Stomach (tissue), 4 donors: ENCODE measurements around the gene THOP1.

Source experiments
- CTCF ChIP-seq, 7 experiments: fragments of 450-650 bp in 4 of 7; fragments of 200-600 bp in 3 of 7; sonication (generic) in 3 of 7; IDR thresholded peaks; one replicate each; pipeline ENCODE4 v1.5.1; 2016 to 2019; ENCODE audit warnings: antibody characterized with exemption in 7 of 7, control low read depth in 2 of 7, mild to moderate bottlenecking in 1 of 7
- POLR2A ChIP-seq, 4 donors: fragments of 450-650 bp; IDR thresholded peaks; one replicate each; pipeline ENCODE4 v1.6.1; 2016; ENCODE audit warnings: antibody characterized with exemption in 4 of 4, control low read depth in 2 of 4, mild to moderate bottlenecking in 1 of 4, moderate library complexity in 1 of 4

DNA sequence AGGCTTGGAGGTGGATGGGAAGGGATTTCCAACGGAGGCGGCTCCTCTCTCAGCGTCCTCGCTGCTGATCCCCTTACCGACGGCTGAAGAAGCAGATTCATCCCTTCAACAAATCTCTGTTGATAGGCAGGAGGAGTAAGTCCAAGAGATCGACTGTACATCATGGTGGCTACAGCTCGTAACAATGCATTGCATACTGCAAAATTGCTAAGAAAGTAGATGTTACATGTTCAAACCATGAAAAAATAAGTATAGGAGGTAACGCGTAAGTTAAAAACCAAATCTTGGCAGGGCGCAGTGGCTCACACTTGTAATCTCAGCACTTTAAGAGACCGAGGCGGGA, 45.0 kb upstream of the THOP1 start:
- TF ChIP-seq CTCF (IDR thresholded peaks at IDR 0.05) (no peak), POLR2A (IDR thresholded peaks at IDR 0.05) (no peak)
